HepG2 (cell line): Measurements from ENCODE around the gene MAP6D1. TPM values are rescaled to one million over a fixed set of nuclear protein-coding genes. Genes with fewer than 3 reads are reported as not detected.

ENCODE experiments used
- ATAC-seq: fragments of 200-7000 bp; cut with Tn5 transposase; 3 replicates; pipeline ENCODE4 v1.9.1; 2020; ENCODE audit warnings: mild to moderate bottlenecking, moderate library complexity
- BruUV-seq: library from RNA; stranded (reverse); fragments of 400-500 nt; replicated peaks from 2 replicates; lab custom pipeline; 2021; lab: Mats Ljungman, UMichigan
- CTCF ChIA-PET: fragments of 300-600 bp; formaldehyde crosslinking; extraction: SDS; loops from one replicate; lab custom pipeline; 2021; ENCODE audit warnings: low total read pairs, inconsistent platforms, low intra/inter-chr PET ratio; lab: Yijun Ruan, JAX
- POLR2A ChIA-PET: fragments of 350-600 bp; sonication (Branson Sonifier 250); formaldehyde crosslinking; loops from one replicate; lab custom pipeline; 2020; ENCODE audit warnings: antibody characterized with exemption, inconsistent platforms; lab: Yijun Ruan, JAX
- DNase-seq: peaks from one replicate; pipeline ENCODE4 v3.0.0-alpha.2; 2015; ENCODE audit warnings: low spot score
- FAIRE-seq: peaks from 3 replicates; lab custom pipeline; 2011; peaks lifted over from hg19 to GRCh38; lab: Jason Lieb, UNC
- H2AFZ ChIP-seq: one replicate; pipeline ENCODE4 v1.6.1; 2011; ENCODE audit warnings: low read length, inconsistent platforms
- H3K27ac ChIP-seq: fragments of 300-600 bp; 3 replicates; pipeline ENCODE4 v1.8.0; 2011; ENCODE audit warnings: mixed run types, mild to moderate bottlenecking, mixed read lengths, low read length, inconsistent platforms; ENCODE audit not compliant: insufficient read depth; ENCODE audit errors: extremely low read length
- H3K27me3 ChIP-seq, 2 experiments: fragments of 200-600 bp in 1 of 2; 2 replicates in 1 of 2; 3 replicates in 1 of 2; pipeline versions ENCODE4 v1.6.0 to v1.8.0; 2011; ENCODE audit warnings: low read length in 2 of 2, mild to moderate bottlenecking in 2 of 2, moderate library complexity in 2 of 2, inconsistent platforms in 1 of 2; ENCODE audit not compliant: insufficient read depth in 2 of 2, control insufficient read depth in 1 of 2
- H3K36me3 ChIP-seq, 2 experiments: fragments of 200-600 bp in 1 of 2; replicated peaks in 1 of 2; 2 replicates in 1 of 2; 3 replicates in 1 of 2; pipeline versions ENCODE4 v1.5.1 to v1.8.0; 2011; ENCODE audit warnings: low read length in 2 of 2, inconsistent platforms in 1 of 2; ENCODE audit not compliant: insufficient read depth in 2 of 2, control insufficient read depth in 1 of 2
- H3K4me1 ChIP-seq: 2 replicates; pipeline ENCODE4 v1.5.1; 2012; ENCODE audit warnings: low read length, inconsistent platforms; ENCODE audit not compliant: insufficient read depth
- H3K4me2 ChIP-seq: 2 replicates; pipeline ENCODE4 v1.6.0; 2011; ENCODE audit warnings: low read depth, low read length, inconsistent platforms
- H3K4me3 ChIP-seq, 3 experiments: fragments of 200-600 bp in 1 of 3; sonication (generic), shearing (Covaris generic) in 1 of 3; replicated peaks in 1 of 3; 2 replicates each; pipeline ENCODE4 v1.5.1; 2011 to 2016; ENCODE audit warnings: low read length in 3 of 3, inconsistent platforms in 2 of 3, low read depth in 2 of 3, mild to moderate bottlenecking in 2 of 3, control low read depth in 1 of 3, mixed read lengths in 1 of 3; ENCODE audit not compliant: insufficient read depth in 1 of 3
- H3K79me2 ChIP-seq: one replicate; pipeline ENCODE4 v1.6.1; 2011; ENCODE audit warnings: low read length, inconsistent platforms; ENCODE audit not compliant: insufficient read depth
- H3K9ac ChIP-seq: 2 replicates; pipeline ENCODE4 v1.6.0; 2011; ENCODE audit warnings: mild to moderate bottlenecking, low read depth, low read length, inconsistent platforms; ENCODE audit not compliant: insufficient read depth
- H3K9me3 ChIP-seq: 2 replicates; pipeline ENCODE4 v1.5.1; 2012; ENCODE audit warnings: mild to moderate bottlenecking, low read length
- H4K20me1 ChIP-seq: 2 replicates; pipeline ENCODE4 v1.6.0; 2011; ENCODE audit warnings: inconsistent platforms, mild to moderate bottlenecking, low read length, moderate library complexity; ENCODE audit not compliant: insufficient read depth
- AKNA ChIP-seq: sonication (generic); formaldehyde crosslinking; IDR thresholded peaks from 2 replicates; pipeline ENCODE4 v1.4.0; 2020; ENCODE audit warnings: missing genetic modification reagents, borderline replicate concordance
- ARNT2 ChIP-seq: sonication (generic); formaldehyde crosslinking; IDR thresholded peaks from 2 replicates; pipeline ENCODE4 v1.8.0; 2022; ENCODE audit warnings: mild to moderate bottlenecking, low read depth, missing genetic modification reagents, moderate library complexity
- EZH2 ChIP-seq: conservative IDR thresholded peaks from 2 replicates; pipeline ENCODE4 v1.6.1; 2012; ENCODE audit warnings: mild to moderate bottlenecking, low read depth, low read length, moderate library complexity
- HMG20A ChIP-seq: IDR thresholded peaks from 2 replicates; pipeline ENCODE4 v1.6.1; 2016; ENCODE audit warnings: borderline replicate concordance
- SKIL ChIP-seq: sonication (generic); formaldehyde crosslinking; IDR thresholded peaks from 2 replicates; pipeline ENCODE4 v1.8.0; 2022; ENCODE audit warnings: missing genetic modification reagents, mild to moderate bottlenecking, moderate library complexity, borderline replicate concordance
- SNAPC5 ChIP-seq: sonication (generic); formaldehyde crosslinking; IDR thresholded peaks from 2 replicates; pipeline ENCODE4 v1.8.1; 2023; ENCODE audit warnings: mild to moderate bottlenecking, missing genetic modification reagents, borderline replicate concordance
- TOE1 ChIP-seq: sonication (generic); formaldehyde crosslinking; IDR thresholded peaks from 2 replicates; pipeline ENCODE4 v1.4.0; 2020; ENCODE audit warnings: mild to moderate bottlenecking, missing genetic modification reagents
- ZFP62 ChIP-seq: sonication (generic); formaldehyde crosslinking; IDR thresholded peaks from 2 replicates; pipeline ENCODE4 v1.4.0; 2020; ENCODE audit warnings: missing genetic modification reagents
- ZIK1 ChIP-seq: sonication (generic); formaldehyde crosslinking; IDR thresholded peaks from 2 replicates; pipeline ENCODE4 v1.5.0; 2020; ENCODE audit warnings: mild to moderate bottlenecking, low read depth, missing genetic modification reagents, borderline replicate concordance
- ZMYM4 ChIP-seq: sonication (generic); formaldehyde crosslinking; IDR thresholded peaks from 2 replicates; pipeline ENCODE4 v1.8.1; 2023; ENCODE audit warnings: mild to moderate bottlenecking, missing genetic modification reagents
- ZNF180 ChIP-seq: sonication (generic); formaldehyde crosslinking; IDR thresholded peaks from 2 replicates; pipeline ENCODE4 v1.4.0; 2020; ENCODE audit warnings: low read depth, missing genetic modification reagents, borderline replicate concordance
- ZNF367 ChIP-seq: sonication (generic); formaldehyde crosslinking; IDR thresholded peaks from 2 replicates; pipeline ENCODE4 v1.4.0; 2020; ENCODE audit warnings: missing genetic modification reagents, borderline replicate concordance
- ZNF749 ChIP-seq: sonication (generic); formaldehyde crosslinking; IDR thresholded peaks from 2 replicates; pipeline ENCODE4 v1.8.0; 2022; ENCODE audit warnings: mild to moderate bottlenecking, missing genetic modification reagents, moderate library complexity, borderline replicate concordance
- ZNF841 ChIP-seq: sonication (generic); formaldehyde crosslinking; IDR thresholded peaks from 2 replicates; pipeline ENCODE4 v1.8.1; 2023; ENCODE audit warnings: missing genetic modification reagents, borderline replicate concordance
- ZNF891 ChIP-seq: sonication (generic); formaldehyde crosslinking; IDR thresholded peaks from 2 replicates; pipeline ENCODE4 v1.5.0; 2020; ENCODE audit warnings: mild to moderate bottlenecking, missing genetic modification reagents
- ZSCAN5A ChIP-seq: sonication (generic); formaldehyde crosslinking; IDR thresholded peaks from 2 replicates; pipeline ENCODE4 v1.8.0; 2022; ENCODE audit warnings: mild to moderate bottlenecking, missing genetic modification reagents, borderline replicate concordance
- WGBS: methylation state at CpG from one replicate; pipeline ENCODE4 v1.1.6; 2017; ENCODE audit warnings: low lambda C conversion rate; 5-methylcytosine and 5-hydroxymethylcytosine counted together
- in situ Hi-C: cut with HindIII; loops from 2 replicates; pipeline ENCODE4 v1.10.0; 2017; ENCODE audit warnings: low pct_unique_long_range_greater_than_20kb; ENCODE audit not compliant: extremely low pct_ligation_motif_present
- intact Hi-C: fragments of 100-400 bp; cut with micrococcal nuclease; formaldehyde crosslinking; loops from one replicate; pipeline ENCODE4 v1.10.0; 2022; ENCODE audit not compliant: unreplicated experiment
- polyA plus RNA-seq, 8 experiments: library from polyadenylated mRNA; depleted of rRNA in 3 of 8; stranded (reverse) in 7 of 8; unstranded in 1 of 8; fragments of >200 nt; fragmentation: Illumina TruSeq in 4 of 8; extraction: Trizol in 4 of 8; gene quantifications; 2 replicates each; pipeline versions ENCODE4 v1.2.1 to v1.2.3, GENCODE V29; 2011 to 2016; ENCODE audit warnings: low read depth in 4 of 8, missing spikeins in 1 of 8, mixed read lengths in 1 of 8; ENCODE audit not compliant: insufficient read depth in 1 of 8
- total RNA-seq, 5 experiments: library from RNA; depleted of rRNA; stranded (reverse); fragments of >200 nt; fragmentation: Illumina TruSeq; extraction: Trizol; gene quantifications; 2 replicates each; pipeline ENCODE4 v1.2.3, GENCODE V29; 2016; ENCODE audit warnings: low read depth in 1 of 5

The MAP6D1 gene
- total and polyA plus RNA-seq, 2 of the 13 experiments (the other 11 are each of a cell fraction or from before 2014, with no cell fraction given) = 0.12 to 0.62 TPM

- no peak overlapping the region for H3K4me2 ChIP-seq
- CTCF ChIA-PET = no interaction called here
- no peak for ATAC-seq
- DNase-seq = no peak
- peaks cover 1 to 46% of the 10 kb centered on the region in 2 experiments; a peak in 4 of 5 replicates for H3K36me3 ChIP-seq
- no TSS peak for BruUV-seq
- no peaks in the 10 kb centered on the region for H3K27me3 ChIP-seq
- no peaks in the 10 kb centered on the region for H3K9me3 ChIP-seq
- no peak overlapping the region for H2AFZ ChIP-seq
- no peak overlapping the region for H3K27ac ChIP-seq
- peaks cover 2% of the 10 kb centered on the region for H3K79me2 ChIP-seq
- 73% methylated on average over 4 of the region's 4 CpGs for WGBS
- H3K9ac ChIP-seq = no peak overlapping the region
- no peaks in the 10 kb centered on the region for H4K20me1 ChIP-seq
- H3K4me3 ChIP-seq = no peak overlapping the region
- POLR2A ChIA-PET = no interaction called here
- in situ Hi-C loops = no loop called here
- FAIRE-seq = no peak
- no peaks in the 10 kb centered on the region for H3K4me1 ChIP-seq
- intact Hi-C loops = no loop called here
- TF ChIP-seq ZSCAN5A (CRISPR knock-in tag) (no peak), ZIK1 (CRISPR knock-in tag) (no peak), ZNF841 (no peak), SKIL (no peak), ZFP62 (CRISPR knock-in tag) (no peak), ZNF367 (CRISPR knock-in tag) (no peak), ZNF891 (CRISPR knock-in tag) (no peak), SNAPC5 (CRISPR knock-in tag) (no peak), EZH2 (no peak), AKNA (CRISPR knock-in tag) (no peak), ARNT2 (no peak), TOE1 (CRISPR knock-in tag) (no peak), ZNF180 (CRISPR knock-in tag) (no peak), ZMYM4 (CRISPR knock-in tag) (no peak), ZNF749 (CRISPR knock-in tag) (no peak), HMG20A (CRISPR knock-in tag) (no peak)
These were observed 29.1 kb upstream of the MAP6D1 start for GRCh38 chr3:183854318-183855035.
